Prostate gland (tissue), 2 donors: Measurements from ENCODE around the gene SHISA6. TPM values are rescaled to one million over a fixed set of nuclear protein-coding genes. Genes with fewer than 3 reads are reported as not detected.

Experiments
- DNase-seq: peaks from one replicate; pipeline ENCODE4 v3.0.0-alpha.2; 2019; ENCODE audit warnings: low spot score
- H3K27ac ChIP-seq, 2 donors: fragments of 200-600 bp; sonication (generic); 2 replicates each; pipeline ENCODE4 v1.5.1; 2017 to 2019
- H3K27me3 ChIP-seq: fragments of 200-600 bp; sonication (generic); replicated peaks from 2 replicates; pipeline ENCODE4 v1.5.1; 2019; ENCODE audit not compliant: insufficient read depth
- H3K36me3 ChIP-seq, 2 donors: fragments of 200-600 bp; sonication (generic); 1 replicate in 1 of 2; 2 replicates in 1 of 2; pipeline versions ENCODE4 v1.5.1 to v1.8.1; 2017 to 2019
- H3K4me1 ChIP-seq: fragments of 200-600 bp; sonication (generic); replicated peaks from 2 replicates; pipeline ENCODE4 v1.5.1; 2019
- H3K4me3 ChIP-seq, 2 donors: fragments of 200-600 bp; sonication (generic); 2 replicates each; pipeline ENCODE4 v1.5.1; 2017 to 2019
- H3K9me3 ChIP-seq: fragments of 200-600 bp; sonication (generic); 2 replicates; pipeline ENCODE4 v1.5.1; 2017
- CTCF ChIP-seq, 4 experiments: fragments of 200-600 bp in 2 of 4; fragments of 450-650 bp in 2 of 4; sonication (generic) in 2 of 4; IDR thresholded peaks; 1 replicate in 3 of 4; 2 replicates in 1 of 4; pipeline ENCODE4 v1.5.1; 2016 to 2019; ENCODE audit warnings: antibody characterized with exemption in 4 of 4, mild to moderate bottlenecking in 2 of 4, moderate library complexity in 2 of 4
- POLR2A ChIP-seq: fragments of 450-650 bp; IDR thresholded peaks from one replicate; pipeline ENCODE4 v1.6.1; 2016; ENCODE audit warnings: antibody characterized with exemption, mild to moderate bottlenecking
- POLR2AphosphoS5 ChIP-seq: sonication (generic); formaldehyde crosslinking; IDR thresholded peaks from one replicate; pipeline ENCODE4 v1.6.1; 2017; ENCODE audit warnings: antibody characterized with exemption
- WGBS: methylation state at CpG from one replicate; pipeline ENCODE4 v1.1.5; 2018; 5-methylcytosine and 5-hydroxymethylcytosine counted together
- intact Hi-C: fragments of 100-400 bp; cut with DNase I; formaldehyde crosslinking; loops from one replicate; pipeline ENCODE4 v1.14.2; 2022
- total RNA-seq, 2 donors: library from RNA; depleted of rRNA; stranded (reverse); fragments of >200 nt; gene quantifications; one replicate each; pipeline ENCODE4 v1.1.0, GENCODE V29; 2016

SHISA6 gene
- total RNA-seq, 2 donors from 2014 or later, result 9.0 to 10.6 TPM

GRCh38 chr17:11369575-11369974 is 128.6 kb downstream of the SHISA6 start:
- no peaks in the 10 kb centered on the region for H3K9me3 ChIP-seq
- no peaks in the 10 kb centered on the region for H3K36me3 ChIP-seq
- no peaks in the 10 kb centered on the region for H3K4me1 ChIP-seq
- WGBS, result 24% methylated on average over 6 of the region's 6 CpGs
- no peak overlapping the region for H3K27ac ChIP-seq
- TF ChIP-seq CTCF (IDR thresholded peaks at IDR 0.05) (no peak), POLR2A (no peak), POLR2AphosphoS5 (no peak)
- no peak overlapping the region for H3K4me3 ChIP-seq
- H3K27me3 ChIP-seq, result no peaks in the 10 kb centered on the region
- intact Hi-C loops, result loop anchor here (10.0 kb wide), 1 partner anchor 65 kb away; no protein-coding TSS in a partner anchor
- no peak for DNase-seq

- Histone ChIP-seq H3K4me1 (no peaks in the 10 kb centered on the region), H3K4me3 (no peak overlapping the region), H3K36me3 (no peaks in the 10 kb centered on the region), H3K27ac (no peak overlapping the region), H3K9me3 (no peaks in the 10 kb centered on the region), H3K27me3 (no peaks in the 10 kb centered on the region)
- DNase-seq, result no peak
- TF ChIP-seq POLR2AphosphoS5 (no peak), POLR2A (no peak), CTCF (IDR thresholded peaks at IDR 0.05) (no peak)
- WGBS, result 26% methylated on average over 3 of the region's 3 CpGs
- intact Hi-C loops, result no loop called here
These were observed 131.7 kb downstream of the SHISA6 start for GRCh38 chr17:11372692-11373091.

GRCh38 chr17:11378506-11378905 is 137.5 kb downstream of the SHISA6 start:
- WGBS, result 82% methylated on average over 6 of the region's 6 CpGs
- Histone ChIP-seq H3K9me3 (no peaks in the 10 kb centered on the region), H3K27me3 (no peaks in the 10 kb centered on the region), H3K4me3 (no peak overlapping the region), H3K36me3 (no peaks in the 10 kb centered on the region), H3K27ac (no peak overlapping the region), H3K4me1 (no peaks in the 10 kb centered on the region)
- TF ChIP-seq POLR2AphosphoS5 (no peak), CTCF (IDR thresholded peaks at IDR 0.05) (no peak), POLR2A (no peak)
- intact Hi-C loops, result no loop called here
- DNase-seq, result no peak

- H3K4me3 ChIP-seq, result no peak overlapping the region
- H3K9me3 ChIP-seq, result no peaks in the 10 kb centered on the region
- no peaks in the 10 kb centered on the region for H3K36me3 ChIP-seq
- intact Hi-C loops, result no loop called here
- H3K27me3 ChIP-seq, result no peaks in the 10 kb centered on the region
- 92% methylated on average over 7 of the region's 7 CpGs for WGBS
- no peak overlapping the region for H3K27ac ChIP-seq
- no peak for DNase-seq
- TF ChIP-seq POLR2A (no peak), POLR2AphosphoS5 (no peak), CTCF (IDR thresholded peaks at IDR 0.05) (no peak)
- no peaks in the 10 kb centered on the region for H3K4me1 ChIP-seq
These were observed 139.7 kb downstream of the SHISA6 start for GRCh38 chr17:11380761-11381160.

GRCh38 chr17:11383157-11383556 is 142.1 kb downstream of the SHISA6 start:
- Histone ChIP-seq H3K4me3 (no peak overlapping the region), H3K9me3 (no peaks in the 10 kb centered on the region), H3K27me3 (no peaks in the 10 kb centered on the region), H3K4me1 (no peaks in the 10 kb centered on the region), H3K27ac (no peak overlapping the region), H3K36me3 (no peaks in the 10 kb centered on the region)
- TF ChIP-seq POLR2AphosphoS5 (no peak), CTCF (IDR thresholded peaks at IDR 0.05) (no peak)
- intact Hi-C loops, result no loop called here
- DNase-seq, result no peak
- 62% methylated on average over 5 of the region's 5 CpGs for WGBS
